GM23338 (cell line): ENCODE results near the gene CDCA7L. TPM values are rescaled to one million over a fixed set of nuclear protein-coding genes. Genes with fewer than 3 reads are reported as not detected.

Experiments used
- ATAC-seq: fragments of 200-7000 bp; cut with Tn5 transposase; 3 replicates; pipeline ENCODE4 v1.9.1; 2020
- DNase-seq: peaks from one replicate; pipeline ENCODE4 v3.0.0-alpha.2; 2015; ENCODE audit warnings: low spot score
- H2AFZ ChIP-seq: fragments of 200-600 bp; sonication (generic); 2 replicates; pipeline ENCODE4 v1.8.0; 2016; ENCODE audit warnings: antibody characterized with exemption, mild to moderate bottlenecking, moderate library complexity
- H3F3A ChIP-seq: fragments of 200-600 bp; sonication (generic); replicated peaks from 2 replicates; pipeline ENCODE4 v1.8.0; 2017; ENCODE audit warnings: antibody characterized with exemption, mixed run types, low read depth
- H3K27ac ChIP-seq: fragments of 200-600 bp; sonication (generic); 2 replicates; pipeline ENCODE4 v1.6.1; 2016; ENCODE audit warnings: low read depth
- H3K27me3 ChIP-seq: fragments of 200-600 bp; sonication (generic); 2 replicates; pipeline ENCODE4 v1.8.0; 2016; ENCODE audit warnings: mild to moderate bottlenecking, mixed run types, moderate library complexity; ENCODE audit not compliant: insufficient read depth
- H3K36me3 ChIP-seq: fragments of 200-600 bp; sonication (generic); 2 replicates; pipeline ENCODE4 v1.8.0; 2016; ENCODE audit warnings: mild to moderate bottlenecking; ENCODE audit not compliant: insufficient read depth
- H3K4me1 ChIP-seq: fragments of 200-600 bp; sonication (generic); 2 replicates; pipeline ENCODE4 v1.8.0; 2016; ENCODE audit warnings: mild to moderate bottlenecking, moderate library complexity; ENCODE audit not compliant: insufficient read depth
- H3K4me2 ChIP-seq: fragments of 200-600 bp; sonication (generic); 2 replicates; pipeline ENCODE4 v1.7.1; 2017; ENCODE audit warnings: mixed run types
- H3K4me3 ChIP-seq: fragments of 200-600 bp; sonication (generic); 2 replicates; pipeline ENCODE4 v1.6.1; 2016; ENCODE audit warnings: mixed run types
- H3K79me2 ChIP-seq: fragments of 200-600 bp; sonication (generic); replicated peaks from 2 replicates; pipeline ENCODE4 v1.8.0; 2017; ENCODE audit warnings: mild to moderate bottlenecking; ENCODE audit not compliant: insufficient read depth
- H3K9me2 ChIP-seq: fragments of 200-600 bp; sonication (generic); 2 replicates; pipeline ENCODE4 v1.8.0; 2017; ENCODE audit not compliant: insufficient read depth
- H4K20me1 ChIP-seq: fragments of 200-600 bp; sonication (generic); replicated peaks from 2 replicates; pipeline ENCODE4 v1.8.0; 2017; ENCODE audit warnings: mild to moderate bottlenecking; ENCODE audit not compliant: insufficient read depth
- H3K27ac Mint-ChIP-seq: 2 replicates; pipeline ENCODE4 v1.8.0; 2020; ENCODE audit warnings: inconsistent platforms, mild to moderate bottlenecking, moderate library complexity, mixed read lengths
- H3K27me3 Mint-ChIP-seq: 3 replicates; pipeline ENCODE4 v1.8.0; 2022; ENCODE audit warnings: low read depth, mild to moderate bottlenecking, moderate library complexity, mixed read lengths, inconsistent platforms; ENCODE audit not compliant: insufficient read depth, poor library complexity
- H3K36me3 Mint-ChIP-seq: 3 replicates; pipeline ENCODE4 v1.8.0; 2021; ENCODE audit warnings: low read depth, mild to moderate bottlenecking, inconsistent platforms, moderate library complexity, mixed read lengths
- H3K4me1 Mint-ChIP-seq: 3 replicates; pipeline ENCODE4 v1.8.0; 2020; ENCODE audit warnings: mild to moderate bottlenecking, inconsistent platforms, mixed read lengths
- H3K4me3 Mint-ChIP-seq: 3 replicates; pipeline ENCODE4 v1.8.0; 2021; ENCODE audit warnings: moderate library complexity, mild to moderate bottlenecking, inconsistent platforms, mixed read lengths
- H3K9me3 Mint-ChIP-seq: 3 replicates; pipeline ENCODE4 v1.8.0; 2020; ENCODE audit warnings: moderate library complexity, mild to moderate bottlenecking, inconsistent platforms, mixed read lengths
- CREB1 ChIP-seq: fragments of 250-450 bp; sonication (Bioruptor Pico); IDR thresholded peaks from 2 replicates; pipeline ENCODE4 v1.5.0; 2020; ENCODE audit warnings: low read depth, mild to moderate bottlenecking, moderate library complexity
- CTCF ChIP-seq, 2 experiments: fragments of 200-600 bp in 1 of 2; sonication (generic) in 1 of 2; conservative IDR thresholded peaks; 2 replicates each; pipeline versions ENCODE4 v1.5.1 to v1.6.1; 2016 to 2017; ENCODE audit warnings: antibody characterized with exemption in 2 of 2, low read depth in 2 of 2, mild to moderate bottlenecking in 2 of 2, moderate library complexity in 1 of 2
- ETS1 ChIP-seq: IDR thresholded peaks from 2 replicates; pipeline ENCODE4 v1.6.1; 2016; ENCODE audit warnings: antibody characterized with exemption
- EZH2 ChIP-seq: fragments of 200-600 bp; sonication (generic); IDR thresholded peaks from one replicate; pipeline ENCODE4 v1.8.0; 2017; ENCODE audit warnings: antibody characterized with exemption, mild to moderate bottlenecking, low read depth; ENCODE audit not compliant: unreplicated experiment
- EZH2phosphoT487 ChIP-seq: fragments of 200-600 bp; sonication (generic); IDR thresholded peaks from one replicate; pipeline ENCODE4 v1.8.1; 2018; ENCODE audit warnings: antibody characterized with exemption; ENCODE audit not compliant: unreplicated experiment
- JUNB ChIP-seq: IDR thresholded peaks from one replicate; pipeline ENCODE4 v1.6.1; 2016; ENCODE audit warnings: antibody characterized with exemption; ENCODE audit not compliant: unreplicated experiment
- POLR2AphosphoS5 ChIP-seq: IDR thresholded peaks from 2 replicates; pipeline ENCODE4 v1.6.1; 2016; ENCODE audit warnings: antibody characterized with exemption, low read depth
- REST ChIP-seq: IDR thresholded peaks from one replicate; pipeline ENCODE4 v1.6.1; 2018; ENCODE audit warnings: antibody characterized with exemption; ENCODE audit not compliant: unreplicated experiment
- STAT1 ChIP-seq: IDR thresholded peaks from one replicate; pipeline ENCODE4 v1.6.1; 2016; ENCODE audit warnings: antibody characterized with exemption; ENCODE audit not compliant: unreplicated experiment
- ZNF114 ChIP-seq: fragments of 250-450 bp; sonication (Bioruptor Pico); IDR thresholded peaks from 2 replicates; pipeline ENCODE4 v1.5.0; 2020; ENCODE audit warnings: mild to moderate bottlenecking, moderate library complexity
- ZNF331 ChIP-seq: fragments of 250-450 bp; sonication (Bioruptor Pico); IDR thresholded peaks from 2 replicates; pipeline ENCODE4 v1.5.0; 2020; ENCODE audit warnings: low read depth, mild to moderate bottlenecking, moderate library complexity
- polyA plus RNA-seq: library from polyadenylated mRNA; unstranded; fragments of >200 nt; fragmentation: Nextera tagmentation; extraction: Ambion mirVana; gene quantifications from 2 replicates; pipeline ENCODE4 v1.2.1, GENCODE V29; 2016
- total RNA-seq: library from RNA; depleted of rRNA; stranded (reverse); fragments of >200 nt; shearing (Covaris generic); gene quantifications from 2 replicates; pipeline ENCODE4 v1.2.3, GENCODE V29; 2014

Gene CDCA7L
- total and polyA plus RNA-seq, 2 experiments from 2014 or later: 174 to 187 TPM

GRCh38 chr7:21916176-21916575 is 29.5 kb downstream of the CDCA7L start (continued):
- TF ChIP-seq ETS1 (no peak), EZH2 (no peak), POLR2AphosphoS5 (no peak)

GRCh38 chr7:21915140-21915539 is 30.6 kb downstream of the CDCA7L start:
- Histone ChIP-seq H3K4me3 (no peak overlapping the region), H3K9me2 (no peaks in the 10 kb centered on the region), H3K4me2 (no peak overlapping the region), H3K36me3 (peaks cover 9% of the 10 kb centered on the region), H3K27me3 (no peaks in the 10 kb centered on the region), H3F3A (no peaks in the 10 kb centered on the region), H4K20me1 (peaks cover 12% of the 10 kb centered on the region), H3K79me2 (peaks cover 72% of the 10 kb centered on the region), H3K4me1 (peaks cover 7% of the 10 kb centered on the region), H2AFZ (no peak overlapping the region), H3K27ac (no peak overlapping the region)
- Mint-ChIP-seq H3K27me3 (no peaks in the 10 kb centered on the region), H3K9me3 (no peaks in the 10 kb centered on the region), H3K4me1 (peaks cover 16% of the 10 kb centered on the region), H3K36me3 (peaks cover 62% of the 10 kb centered on the region), H3K4me3 (no peak overlapping the region), H3K27ac (peak overlapping the region; percentile 64; the same call in 1 of the 2 replicates)
- ATAC-seq (no peak), DNase-seq (no peak)
- TF ChIP-seq ZNF331 (CRISPR knock-in tag) (no peak), CREB1 (CRISPR knock-in tag) (no peak), EZH2 (no peak), CTCF (conservative IDR thresholded peaks at IDR 0.05; ENCODE audit: low read depth in 2 of 2) (no peak), REST (no peak), POLR2AphosphoS5 (no peak), EZH2phosphoT487 (no peak), ZNF114 (CRISPR knock-in tag) (no peak), STAT1 (no peak), JUNB (no peak)
